Measurements from ENCODE around the gene PLA2G15.
A peak's percentile ranks its signal among the peaks of the same experiment; 100 is the strongest.

The PLA2G15 gene

DNA sequence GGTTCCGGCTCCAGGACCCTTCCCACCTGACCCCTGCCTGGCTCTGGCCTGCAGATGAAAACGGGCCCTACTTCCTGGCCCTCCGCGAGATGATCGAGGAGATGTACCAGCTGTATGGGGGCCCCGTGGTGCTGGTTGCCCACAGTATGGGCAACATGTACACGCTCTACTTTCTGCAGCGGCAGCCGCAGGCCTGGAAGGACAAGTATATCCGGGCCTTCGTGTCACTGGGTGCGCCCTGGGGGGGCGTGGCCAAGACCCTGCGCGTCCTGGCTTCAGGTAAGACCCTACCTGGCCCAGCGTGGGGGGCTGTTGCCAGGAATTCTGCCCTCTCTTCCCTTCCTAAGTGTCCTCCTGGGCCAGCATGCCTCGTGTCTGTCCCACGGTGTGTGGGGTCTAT lies 10.5 kb downstream of the PLA2G15 start:
- no peak for DNase-seq

DNA sequence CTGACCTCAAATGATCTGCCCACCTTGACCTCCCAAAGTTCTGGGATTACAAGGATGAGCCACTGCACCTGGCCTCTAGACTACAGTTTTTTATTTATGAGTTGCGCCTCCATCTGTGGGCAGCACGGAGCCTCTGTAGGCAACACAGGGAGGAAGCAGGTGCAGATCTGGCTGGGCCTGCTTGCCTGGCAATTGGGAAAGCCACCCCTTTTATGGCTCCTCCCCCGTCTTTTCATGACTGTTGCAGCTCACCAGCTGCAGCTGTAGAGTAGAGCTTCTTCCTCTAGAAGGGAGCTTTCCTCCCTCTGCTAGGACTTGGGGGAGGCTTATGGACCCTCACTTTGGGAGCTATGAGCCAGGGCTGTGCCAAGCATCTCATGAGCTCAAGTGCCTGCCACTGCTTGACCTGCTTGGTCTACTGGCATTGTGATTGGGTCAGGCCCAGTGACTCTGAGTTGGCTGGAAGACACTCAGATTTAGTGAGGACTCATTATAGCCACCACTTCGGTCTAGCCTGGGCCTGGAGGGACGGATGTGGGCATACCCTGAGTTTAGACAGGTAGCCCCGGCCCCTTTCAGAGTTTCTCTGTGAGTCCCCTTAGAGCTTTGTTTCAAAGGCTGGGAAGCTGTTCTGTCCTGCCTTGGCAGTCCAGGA lies 12.2 kb downstream of the PLA2G15 start:
- DNase-seq: no peak

DNA sequence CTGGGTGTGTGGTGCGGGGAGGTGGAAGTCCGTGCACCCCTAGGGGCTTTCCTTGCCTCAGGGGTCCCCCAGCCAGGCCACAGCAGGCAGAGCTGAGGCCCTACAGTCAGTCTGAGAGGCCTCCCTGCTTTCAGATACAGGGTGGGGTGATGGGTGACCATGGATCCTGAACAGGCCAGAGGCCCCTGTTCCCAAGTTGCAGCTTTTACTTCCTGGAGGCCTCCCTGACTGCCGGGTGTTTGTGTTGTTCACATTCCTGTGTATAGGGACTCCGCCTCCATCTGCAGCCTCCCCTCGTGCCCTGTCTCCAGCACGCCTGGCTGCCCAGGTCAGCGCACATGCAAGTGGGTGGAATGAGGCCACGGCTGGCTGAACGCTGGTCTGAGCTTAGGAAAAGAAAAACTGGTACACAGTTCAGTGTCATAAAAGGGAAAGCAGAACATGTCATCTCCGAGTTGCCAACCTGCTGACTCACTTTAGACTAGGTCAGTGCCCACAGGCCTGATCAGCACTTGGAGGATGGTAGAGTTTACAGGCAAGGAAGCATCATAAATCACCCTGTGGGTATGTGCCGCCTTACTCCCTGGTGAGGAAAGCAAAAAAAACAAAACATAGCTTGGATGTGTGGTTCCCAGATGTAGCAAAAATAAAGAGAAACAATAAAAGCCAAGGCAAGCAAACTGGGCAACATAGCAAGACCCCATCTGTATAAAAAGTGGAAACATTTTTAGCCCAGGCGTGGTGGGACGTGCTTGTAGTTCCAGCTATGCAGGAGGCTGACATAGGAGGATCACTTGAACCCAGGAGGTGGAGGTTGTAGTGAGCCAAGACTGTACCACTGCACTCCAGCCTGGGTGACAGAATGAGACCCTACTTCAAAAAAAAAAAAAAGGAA lies 13.0 kb downstream of the PLA2G15 start:
- peak; percentile 84 for DNase-seq

DNA sequence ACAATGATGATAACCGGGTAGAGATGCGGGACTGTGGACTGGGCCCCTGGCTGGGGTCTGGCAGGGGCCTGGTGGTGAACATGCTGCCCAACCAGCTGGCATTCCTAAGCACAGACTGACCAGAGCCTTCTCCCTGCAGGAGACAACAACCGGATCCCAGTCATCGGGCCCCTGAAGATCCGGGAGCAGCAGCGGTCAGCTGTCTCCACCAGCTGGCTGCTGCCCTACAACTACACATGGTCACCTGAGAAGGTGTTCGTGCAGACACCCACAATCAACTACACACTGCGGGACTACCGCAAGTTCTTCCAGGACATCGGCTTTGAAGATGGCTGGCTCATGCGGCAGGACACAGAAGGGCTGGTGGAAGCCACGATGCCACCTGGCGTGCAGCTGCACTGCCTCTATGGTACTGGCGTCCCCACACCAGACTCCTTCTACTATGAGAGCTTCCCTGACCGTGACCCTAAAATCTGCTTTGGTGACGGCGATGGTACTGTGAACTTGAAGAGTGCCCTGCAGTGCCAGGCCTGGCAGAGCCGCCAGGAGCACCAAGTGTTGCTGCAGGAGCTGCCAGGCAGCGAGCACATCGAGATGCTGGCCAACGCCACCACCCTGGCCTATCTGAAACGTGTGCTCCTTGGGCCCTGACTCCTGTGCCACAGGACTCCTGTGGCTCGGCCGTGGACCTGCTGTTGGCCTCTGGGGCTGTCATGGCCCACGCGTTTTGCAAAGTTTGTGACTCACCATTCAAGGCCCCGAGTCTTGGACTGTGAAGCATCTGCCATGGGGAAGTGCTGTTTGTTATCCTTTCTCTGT lies 14.0 kb downstream of the PLA2G15 start:
- peak; percentile 62 for DNase-seq

DNA sequence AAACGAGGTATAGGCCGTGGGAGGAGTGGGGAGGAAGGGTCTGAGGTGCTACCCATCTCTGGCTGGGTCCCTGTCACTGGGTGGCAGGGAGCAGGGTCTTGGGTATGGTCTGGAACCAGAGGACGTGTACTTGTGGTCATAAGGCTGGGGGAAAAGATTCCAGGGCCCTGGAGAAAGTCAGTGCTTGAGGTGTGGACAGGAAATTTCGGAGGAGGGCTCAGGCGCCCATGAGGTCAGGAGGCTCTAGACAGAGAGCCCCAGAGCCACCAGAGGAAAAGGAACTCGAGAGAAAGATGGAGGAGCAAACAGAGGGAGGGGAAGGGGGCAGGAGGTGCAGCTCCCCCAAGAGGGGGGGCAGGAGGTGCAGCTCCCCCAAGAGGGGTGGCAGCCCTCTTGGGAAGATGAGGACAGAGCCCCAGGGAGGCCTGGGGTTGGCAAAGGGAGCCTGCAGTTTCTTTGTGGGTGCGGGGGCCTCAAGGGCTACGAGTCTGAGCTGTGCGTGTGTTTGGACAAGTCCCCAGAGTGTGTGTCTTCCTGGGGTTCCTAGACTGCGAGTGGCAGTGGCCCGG lies 18.5 kb downstream of the PLA2G15 start:
- DNase-seq: no peak

DNA sequence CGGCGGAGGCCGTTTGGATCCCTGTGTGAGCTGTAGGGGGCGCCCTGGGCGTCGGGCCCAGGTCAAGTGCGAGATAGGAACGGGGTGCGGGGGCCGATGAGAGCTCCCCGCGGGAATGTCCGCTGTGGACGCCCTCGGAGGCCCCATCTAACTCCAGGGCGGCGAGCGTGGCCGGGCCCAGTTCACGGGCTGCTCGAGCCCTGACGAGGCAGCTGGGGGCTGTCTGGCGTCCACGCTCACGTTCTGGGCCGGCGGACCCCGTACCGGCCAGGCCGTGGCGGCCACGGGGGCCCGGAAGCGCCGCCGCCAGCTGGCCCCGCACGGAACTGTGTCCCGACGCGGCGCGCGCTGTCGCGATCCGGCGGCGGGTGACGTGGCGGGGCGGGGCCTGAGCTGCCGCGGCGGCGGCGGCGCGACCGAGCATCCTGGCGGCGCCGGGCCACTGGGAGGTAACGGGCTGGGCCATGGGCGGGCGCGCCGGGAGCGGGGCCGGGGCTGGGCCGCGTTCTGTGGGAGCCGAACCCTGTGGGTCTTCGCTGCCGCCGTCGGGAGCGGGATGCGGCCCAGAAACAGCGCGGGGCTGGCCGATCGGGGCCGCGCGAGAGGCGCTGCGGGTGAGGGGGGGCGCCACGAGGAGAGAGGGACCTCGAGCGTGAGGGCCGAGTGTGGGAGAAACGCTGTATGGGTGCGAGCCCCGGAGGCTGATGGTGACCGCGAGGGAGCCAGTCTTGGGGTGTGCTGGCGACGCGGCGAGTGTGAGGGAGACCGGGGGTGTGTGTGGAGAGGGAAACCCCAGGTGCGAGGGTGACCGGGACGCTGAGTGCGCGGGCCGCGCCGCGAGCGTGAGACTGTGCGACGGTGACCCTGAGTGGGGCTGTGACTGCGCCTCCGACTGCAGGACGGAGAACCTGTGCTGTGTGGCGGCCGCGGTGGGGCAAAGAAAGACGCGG lies 19.2 kb downstream of the PLA2G15 start, which contains the start of gene SLC7A6:
TSS of gene SLC7A6 (plus strand) at position 399 of the 950 bp plus-strand sequence. CDS start 10,201 bp downstream, outside the sequence.
- peak; percentile 84 for DNase-seq

DNA sequence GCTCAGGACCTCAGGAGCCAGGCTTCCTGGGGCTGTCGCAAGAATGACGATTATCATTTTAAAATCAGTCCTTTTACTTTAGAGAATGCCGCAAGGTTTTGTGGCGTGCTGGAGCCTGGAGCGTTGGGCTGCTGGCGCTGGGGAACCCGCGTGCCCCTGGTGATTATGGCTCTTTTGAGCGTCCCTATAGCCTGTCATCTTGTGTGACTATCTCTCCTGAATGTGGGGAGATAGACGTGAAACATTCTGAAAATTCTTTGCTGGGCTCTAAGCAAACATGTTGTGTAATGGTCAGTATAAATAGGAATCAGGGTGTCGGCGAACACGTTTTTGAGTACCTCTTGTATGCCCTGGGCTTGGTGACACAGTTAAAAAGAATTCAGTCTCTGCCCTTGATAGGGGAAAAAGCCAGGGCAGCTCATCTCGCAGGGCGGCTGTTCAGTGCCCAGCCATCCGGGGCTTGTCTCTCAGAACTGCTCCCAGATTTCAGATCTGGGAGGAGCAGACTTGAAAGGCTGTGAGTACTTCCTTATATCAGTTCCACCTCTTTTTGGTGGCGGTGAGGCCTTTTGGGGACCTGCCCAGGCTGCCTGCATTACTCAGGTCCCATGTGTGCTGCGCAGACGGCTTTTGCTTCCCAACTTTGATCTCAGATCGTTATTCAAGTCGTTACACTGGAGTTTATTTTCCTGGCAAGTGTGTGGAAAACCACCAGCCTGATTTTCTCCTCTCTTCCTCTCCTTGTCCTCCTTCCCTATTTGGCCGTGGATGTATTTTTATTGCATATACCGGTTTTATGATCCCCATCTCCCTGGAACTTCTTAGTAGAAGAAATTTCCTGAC lies 20.1 kb downstream of the PLA2G15 start:
- peak; percentile 56 for DNase-seq

DNA sequence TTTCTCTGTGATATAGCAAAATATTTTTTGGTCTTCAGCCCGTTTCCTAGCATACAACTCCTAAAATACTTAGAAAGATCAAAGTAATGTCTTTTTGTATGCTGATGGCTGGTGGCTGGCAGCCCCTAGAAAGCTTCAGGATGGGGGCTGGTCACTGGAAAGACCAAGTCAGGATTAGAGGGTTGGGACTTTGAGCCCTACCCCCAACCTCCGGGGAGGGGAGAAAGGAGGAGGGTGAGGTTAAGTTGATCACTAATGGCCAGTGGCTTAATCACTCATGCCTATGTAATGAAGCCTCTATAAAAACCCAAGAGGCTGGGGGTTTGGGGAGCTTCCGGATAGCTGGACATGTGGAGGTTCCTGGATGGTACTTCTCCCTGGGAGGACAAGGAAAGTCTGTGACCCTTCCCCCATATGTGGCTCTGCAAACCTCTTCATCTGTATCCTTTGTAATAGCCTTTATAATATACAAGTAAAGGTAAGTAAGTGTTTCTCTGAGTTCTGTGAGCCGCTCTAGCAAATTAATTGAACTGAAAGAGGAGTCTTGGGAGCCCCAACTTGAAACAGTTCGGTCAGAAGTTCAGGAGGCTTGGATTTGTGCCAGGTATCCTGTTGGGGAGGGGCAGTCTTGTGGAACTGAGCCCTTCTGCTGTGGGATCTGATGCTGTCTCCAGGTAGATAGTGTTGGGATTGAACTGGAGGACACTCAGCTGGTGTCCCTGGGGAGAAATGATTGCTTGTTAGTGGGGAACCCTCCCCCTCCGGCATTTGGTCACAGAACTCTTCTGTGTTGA lies 22.6 kb downstream of the PLA2G15 start:
- no peak for DNase-seq

DNA sequence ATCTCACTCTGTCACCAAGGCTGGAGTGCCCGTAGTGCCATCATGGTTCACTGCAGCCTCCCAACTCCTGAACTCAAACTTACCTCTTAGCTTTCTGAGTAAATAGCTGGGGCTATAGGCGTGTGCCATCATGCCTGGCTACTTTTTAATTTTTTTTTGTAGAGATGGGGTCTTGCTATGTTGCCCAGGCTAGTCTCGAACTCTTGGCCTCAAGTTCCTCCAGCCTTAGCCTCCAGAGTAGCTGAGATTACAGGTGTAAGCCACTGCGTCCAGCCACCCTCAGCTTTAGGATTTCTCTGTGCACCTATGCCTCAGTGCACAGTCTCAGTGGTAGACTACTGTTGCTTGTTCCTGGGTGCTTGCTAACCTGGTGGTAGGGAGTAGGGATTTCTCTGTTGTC lies 24.6 kb downstream of the PLA2G15 start:
- DNase-seq: no peak

DNA sequence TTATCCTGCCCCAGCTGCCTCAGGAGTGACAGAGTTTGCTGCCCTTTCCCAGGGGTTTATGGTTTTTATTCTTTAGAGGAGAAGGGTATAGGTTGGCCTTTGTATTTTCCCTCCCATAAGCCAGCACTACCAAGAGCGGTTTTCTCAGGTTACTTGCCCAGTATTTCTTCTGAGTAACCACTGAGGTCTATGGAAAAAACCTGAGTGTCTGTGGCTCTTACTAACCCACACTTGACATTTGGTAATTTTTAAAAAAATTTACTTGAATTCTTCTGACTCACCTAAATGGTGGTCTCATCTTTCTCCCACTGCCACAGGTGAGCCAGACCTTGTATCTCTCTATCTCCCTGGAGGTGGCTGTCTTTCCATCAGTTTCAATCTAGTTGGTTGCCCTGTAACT lies 25.2 kb downstream of the PLA2G15 start:
- DNase-seq: no peak

DNA sequence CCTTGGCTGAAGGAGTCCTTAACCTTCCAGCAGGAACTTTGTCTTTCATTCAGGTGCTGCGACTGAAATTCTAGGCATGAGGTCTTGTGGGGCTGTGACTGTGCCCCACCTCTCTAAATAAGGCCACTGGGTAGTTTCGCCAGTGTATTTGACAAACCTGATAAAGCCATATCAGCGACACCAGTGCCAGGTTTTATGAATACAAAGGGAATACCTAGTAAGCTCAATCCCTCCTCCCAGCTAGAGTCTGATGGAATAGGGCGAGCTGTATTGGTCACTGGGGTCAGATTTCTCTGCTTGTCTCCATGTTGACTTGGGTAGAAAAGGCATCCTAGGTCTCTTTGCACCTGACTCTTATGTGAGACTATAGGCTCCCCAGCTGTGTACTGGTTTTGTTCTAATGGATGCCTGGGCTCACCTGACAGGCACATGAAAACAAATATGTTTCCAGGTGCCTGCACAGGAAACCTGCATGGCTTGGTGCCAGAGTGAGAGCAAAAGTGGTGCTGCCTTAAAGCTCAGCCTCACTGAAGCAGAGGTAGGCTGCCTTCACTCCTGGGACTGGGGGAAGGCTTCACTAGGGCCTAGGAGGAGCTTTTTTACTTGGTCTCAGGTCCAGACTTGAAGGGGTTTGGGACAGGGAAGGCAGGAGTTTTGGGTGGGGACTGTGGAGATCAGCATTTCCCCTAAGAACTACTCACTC lies 27.5 kb downstream of the PLA2G15 start:
- no peak for DNase-seq

DNA sequence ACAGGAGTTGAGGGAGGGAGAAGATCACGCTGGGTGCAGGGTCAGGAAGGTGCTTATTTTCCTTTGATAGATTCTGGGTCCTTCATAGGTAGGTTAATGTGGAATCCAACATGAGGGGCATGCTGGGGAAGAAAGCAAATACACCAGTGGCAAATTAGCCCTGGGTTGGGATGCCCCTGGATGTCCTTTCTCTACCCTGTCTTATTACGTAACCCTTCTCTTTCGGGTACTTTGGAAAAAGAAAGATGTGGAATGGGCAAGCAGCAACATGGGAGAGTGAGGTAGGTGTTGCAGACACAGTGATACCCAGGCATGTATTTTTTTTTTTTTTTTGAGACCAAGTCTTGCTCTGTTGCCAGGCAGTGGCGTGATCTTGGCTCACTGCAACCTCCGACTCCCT lies 28.3 kb downstream of the PLA2G15 start:
- no peak for DNase-seq

DNA sequence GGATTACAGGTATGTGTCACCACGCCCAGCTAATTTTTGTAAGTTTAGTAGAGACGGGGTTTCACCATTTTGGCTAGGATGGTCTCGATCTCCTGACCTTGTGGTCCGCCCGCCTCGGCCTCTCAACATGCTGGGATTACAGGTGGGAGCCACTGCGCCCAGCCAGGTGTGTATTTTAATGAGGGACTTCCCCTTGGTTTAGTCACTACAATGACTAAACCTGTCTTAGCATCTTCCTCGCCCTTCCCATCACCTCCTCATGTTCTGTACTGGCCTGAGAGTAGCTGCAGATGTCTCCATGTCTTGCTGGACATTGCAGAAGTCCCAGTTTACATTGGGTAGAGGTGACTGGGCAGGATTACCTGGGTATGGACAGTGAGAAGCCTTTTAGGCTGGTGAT lies 28.7 kb downstream of the PLA2G15 start:
- DNase-seq: no peak

DNA sequence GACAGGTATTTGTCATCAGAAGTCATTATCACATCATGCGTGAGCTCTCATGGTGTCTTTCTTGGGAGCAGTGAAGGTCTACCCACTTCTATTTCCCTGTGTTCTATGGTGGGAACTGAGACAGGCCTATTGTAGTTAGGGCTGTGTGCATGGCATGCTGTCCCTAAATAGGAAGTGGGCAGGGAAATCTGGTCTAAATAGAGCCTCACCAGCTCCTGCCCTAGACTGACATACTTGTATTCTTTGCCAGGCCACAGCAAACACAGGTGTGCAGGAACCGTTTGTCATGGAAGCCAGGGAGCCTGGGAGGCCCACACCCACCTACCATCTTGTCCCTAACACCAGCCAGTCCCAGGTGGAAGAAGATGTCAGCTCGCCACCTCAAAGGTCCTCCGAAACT lies 29.3 kb downstream of the PLA2G15 start:
- no peak for DNase-seq

DNA sequence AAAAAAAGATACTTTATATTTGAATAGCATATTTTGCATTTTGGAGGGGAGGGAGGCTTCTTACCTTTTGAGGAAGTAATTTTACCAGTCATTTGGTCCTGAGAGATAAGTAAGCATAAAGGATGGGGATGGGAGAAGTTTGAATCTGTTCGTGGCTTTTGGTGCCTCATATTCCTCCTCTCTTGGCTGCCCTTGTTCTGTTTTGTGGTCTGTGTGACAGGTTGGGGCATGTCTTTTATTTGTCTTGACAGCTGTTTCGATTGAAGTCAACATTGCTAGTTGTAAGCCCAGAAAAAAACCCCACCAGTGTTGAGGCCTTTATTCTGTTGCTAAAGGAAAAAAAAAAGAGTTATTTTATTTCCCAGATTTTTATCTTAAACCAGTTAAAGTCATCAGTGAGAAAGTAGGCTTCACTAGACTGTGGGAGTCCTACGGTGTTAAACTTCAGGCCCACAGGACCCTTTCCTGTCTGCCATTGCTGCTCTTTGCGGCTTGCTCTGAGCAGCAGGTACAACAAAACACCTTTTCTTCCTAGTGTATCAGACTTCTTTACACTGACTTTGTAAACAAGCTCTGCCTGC lies 30.5 kb downstream of the PLA2G15 start:
- DNase-seq: no peak

DNA sequence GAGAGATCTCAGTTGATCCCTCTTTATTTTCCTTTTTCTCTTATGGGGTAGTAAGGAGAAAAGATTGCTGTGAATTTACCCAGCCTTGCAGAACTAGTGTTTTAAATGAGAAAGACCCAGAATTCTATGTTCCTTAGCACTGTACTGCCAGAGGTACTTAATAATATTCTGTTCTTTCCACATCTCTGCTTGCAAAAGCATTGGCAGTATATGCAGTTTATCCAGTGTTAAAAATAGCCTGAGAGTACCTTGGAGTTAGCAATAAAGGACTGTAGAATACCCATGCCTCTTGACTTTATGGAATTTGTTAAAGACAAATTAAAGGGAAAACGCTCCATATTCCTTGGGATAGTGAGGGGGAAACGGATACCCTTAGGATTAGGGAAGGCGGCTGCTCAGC lies 31.1 kb downstream of the PLA2G15 start:
- no peak for DNase-seq

DNA sequence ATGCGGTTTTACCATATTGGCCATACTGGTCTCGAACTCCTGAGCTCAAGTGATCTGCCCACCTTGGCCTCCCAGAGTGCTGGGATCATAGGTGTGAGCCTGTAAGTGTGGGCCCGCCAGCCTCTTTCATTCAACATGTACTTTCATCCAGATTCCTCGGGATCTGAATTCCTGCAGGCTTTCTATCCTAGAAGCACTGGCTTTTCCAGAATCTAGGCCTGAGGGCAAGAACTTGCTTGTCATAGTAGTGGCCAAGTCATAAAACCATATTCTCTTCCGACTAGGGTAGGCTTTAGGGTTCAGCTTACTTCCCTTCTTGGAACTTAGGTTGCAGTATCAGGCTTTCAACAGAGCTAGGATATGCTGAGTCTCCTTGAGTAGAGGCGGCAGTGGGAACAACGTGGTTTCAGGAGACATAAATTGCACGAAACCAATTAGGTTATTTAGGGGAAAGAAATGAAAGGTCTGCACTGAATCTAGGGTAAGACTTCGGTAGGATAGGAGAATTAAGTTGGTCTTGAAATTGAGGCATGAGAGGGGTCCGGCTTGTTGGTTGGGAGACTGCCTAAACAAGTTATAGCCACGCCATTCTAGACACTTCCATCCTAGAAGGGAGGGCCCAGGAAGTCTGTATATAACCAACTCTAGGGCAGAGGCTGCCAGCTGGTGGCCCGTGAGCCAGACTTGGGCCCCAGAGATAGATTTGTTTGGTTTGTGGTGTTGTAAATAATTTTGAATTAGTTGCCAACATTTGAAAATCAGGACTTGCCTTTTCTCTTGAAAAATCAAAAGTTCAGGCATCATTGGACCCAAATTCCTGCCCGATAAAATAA lies 34.8 kb downstream of the PLA2G15 start:
- DNase-seq: peak; percentile 27
